ENCODE measurements around the gene TTLL5. TPM values are rescaled to one million over a fixed set of nuclear protein-coding genes. Genes with fewer than 3 reads are reported as not detected.

Gene TTLL5
- total and polyA plus RNA-seq, 9 of the 15 experiments (the other 6 are each of a cell fraction or from before 2014, with no cell fraction given): 4.1 to 18.9 (median 12.6) TPM

DNA sequence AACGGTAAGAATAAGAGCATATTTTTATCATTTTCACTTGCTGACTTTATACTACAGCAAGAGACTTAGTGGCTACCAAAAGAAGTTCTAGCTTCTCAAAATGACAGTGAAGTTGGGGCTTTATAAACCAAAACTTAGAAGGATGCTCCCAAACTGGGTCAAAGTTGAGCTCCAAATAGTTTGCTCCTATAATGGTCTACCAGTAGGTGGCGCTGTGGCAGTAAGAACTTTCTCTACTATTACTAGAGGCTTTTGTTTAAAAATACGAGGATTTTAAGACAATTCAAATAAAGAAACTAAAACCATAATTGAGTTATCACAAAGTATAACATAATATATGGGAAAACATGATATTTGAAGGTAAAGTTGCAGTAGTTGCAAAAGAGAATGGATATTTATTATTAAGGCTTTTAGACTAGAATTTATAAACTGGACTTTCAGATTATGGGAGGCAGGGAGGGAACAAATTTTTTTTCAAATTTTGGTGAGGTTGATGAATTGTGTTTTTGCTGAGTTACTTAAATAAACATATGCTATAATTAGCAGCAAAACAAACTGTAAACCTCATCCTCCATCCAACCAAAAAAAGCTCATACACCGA is 245.7 kb downstream of the TTLL5 start (continued):
- TF ChIP-seq DEAF1 (CRISPR knock-in tag; IDR thresholded peaks at IDR 0.05): peak; percentile 31; the same call in 1 of the 2 replicates
- TF ChIP-seq NR2C2 (CRISPR knock-in tag; IDR thresholded peaks at IDR 0.05): no peak
- TF ChIP-seq NR2C2 (tag; IDR thresholded peaks at IDR 0.05): peak; percentile 52; the same call in 1 of the 2 replicates
- TF ChIP-seq, protein P1, sequence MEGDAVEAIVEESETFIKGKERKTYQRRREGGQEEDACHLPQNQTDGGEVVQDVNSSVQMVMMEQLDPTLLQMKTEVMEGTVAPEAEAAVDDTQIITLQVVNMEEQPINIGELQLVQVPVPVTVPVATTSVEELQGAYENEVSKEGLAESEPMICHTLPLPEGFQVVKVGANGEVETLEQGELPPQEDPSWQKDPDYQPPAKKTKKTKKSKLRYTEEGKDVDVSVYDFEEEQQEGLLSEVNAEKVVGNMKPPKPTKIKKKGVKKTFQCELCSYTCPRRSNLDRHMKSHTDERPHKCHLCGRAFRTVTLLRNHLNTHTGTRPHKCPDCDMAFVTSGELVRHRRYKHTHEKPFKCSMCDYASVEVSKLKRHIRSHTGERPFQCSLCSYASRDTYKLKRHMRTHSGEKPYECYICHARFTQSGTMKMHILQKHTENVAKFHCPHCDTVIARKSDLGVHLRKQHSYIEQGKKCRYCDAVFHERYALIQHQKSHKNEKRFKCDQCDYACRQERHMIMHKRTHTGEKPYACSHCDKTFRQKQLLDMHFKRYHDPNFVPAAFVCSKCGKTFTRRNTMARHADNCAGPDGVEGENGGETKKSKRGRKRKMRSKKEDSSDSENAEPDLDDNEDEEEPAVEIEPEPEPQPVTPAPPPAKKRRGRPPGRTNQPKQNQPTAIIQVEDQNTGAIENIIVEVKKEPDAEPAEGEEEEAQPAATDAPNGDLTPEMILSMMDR (IDR thresholded peaks at IDR 0.05 in 2 of 3, conservative IDR thresholded peaks at IDR 0.05 in 1 of 3; ENCODE audit: insufficient read depth in 2 of 3, low read depth in 1 of 3, low read length in 3 of 3): peak; percentile 48 to 69 (median 65); a peak in 5 of 6 replicates
